ENCODE data around the gene CBX3. TPM values are rescaled to one million over a fixed set of nuclear protein-coding genes. Genes with fewer than 3 reads are reported as not detected.

The CBX3 gene
- total and polyA plus RNA-seq, 2 donors (not counting 1 experiment from before 2014, with no cell fraction given) = 105 to 136 TPM

DNA sequence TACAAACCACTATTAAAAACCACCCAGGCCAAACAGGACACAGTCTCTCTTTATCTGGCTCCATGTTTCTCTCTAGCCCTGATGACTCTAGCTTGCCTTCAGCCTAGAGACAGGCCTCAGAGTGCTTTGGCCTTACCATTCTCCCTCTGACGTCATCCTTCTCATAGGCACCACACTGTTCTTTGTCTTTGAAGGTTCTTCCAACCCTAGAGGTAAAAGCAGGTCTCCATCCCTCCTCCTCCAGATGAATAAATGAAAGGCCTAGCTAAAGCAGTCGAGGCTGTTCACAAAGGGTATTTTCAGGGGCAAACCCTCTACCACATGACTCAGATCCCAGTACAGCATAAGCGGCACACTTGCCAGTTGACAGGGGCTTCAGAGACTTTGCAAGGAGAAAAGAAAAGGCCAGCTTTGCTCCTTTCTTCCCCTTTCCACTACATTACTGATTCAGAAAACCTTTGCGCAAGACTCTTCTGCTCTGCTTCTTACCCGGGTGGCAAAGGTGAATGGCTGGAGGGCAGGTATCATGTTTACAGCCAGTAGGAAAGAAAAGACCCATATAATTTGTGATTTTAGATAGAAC is 34.8 kb upstream of the CBX3 start:
- no peak overlapping the region for H2AFZ ChIP-seq (ENCODE audit: low read length)
- no peak for DNase-seq (ENCODE audit: low read depth in 2 of 2)
- H4K20me1 ChIP-seq (ENCODE audit: control insufficient read depth, extremely low read depth, insufficient read depth, low read length) = no peaks in the 10 kb centered on the region
- no peaks in the 10 kb centered on the region for H3K79me2 ChIP-seq (ENCODE audit: control insufficient read depth, insufficient read depth, low read length)
- H3K36me3 ChIP-seq (ENCODE audit: control insufficient read depth, insufficient read depth, low read length) = no peaks in the 10 kb centered on the region
- TF ChIP-seq EZH2 (IDR thresholded peaks at IDR 0.05; ENCODE audit: low read length, missing control alignments) = no peak
- TF ChIP-seq, protein P1, sequence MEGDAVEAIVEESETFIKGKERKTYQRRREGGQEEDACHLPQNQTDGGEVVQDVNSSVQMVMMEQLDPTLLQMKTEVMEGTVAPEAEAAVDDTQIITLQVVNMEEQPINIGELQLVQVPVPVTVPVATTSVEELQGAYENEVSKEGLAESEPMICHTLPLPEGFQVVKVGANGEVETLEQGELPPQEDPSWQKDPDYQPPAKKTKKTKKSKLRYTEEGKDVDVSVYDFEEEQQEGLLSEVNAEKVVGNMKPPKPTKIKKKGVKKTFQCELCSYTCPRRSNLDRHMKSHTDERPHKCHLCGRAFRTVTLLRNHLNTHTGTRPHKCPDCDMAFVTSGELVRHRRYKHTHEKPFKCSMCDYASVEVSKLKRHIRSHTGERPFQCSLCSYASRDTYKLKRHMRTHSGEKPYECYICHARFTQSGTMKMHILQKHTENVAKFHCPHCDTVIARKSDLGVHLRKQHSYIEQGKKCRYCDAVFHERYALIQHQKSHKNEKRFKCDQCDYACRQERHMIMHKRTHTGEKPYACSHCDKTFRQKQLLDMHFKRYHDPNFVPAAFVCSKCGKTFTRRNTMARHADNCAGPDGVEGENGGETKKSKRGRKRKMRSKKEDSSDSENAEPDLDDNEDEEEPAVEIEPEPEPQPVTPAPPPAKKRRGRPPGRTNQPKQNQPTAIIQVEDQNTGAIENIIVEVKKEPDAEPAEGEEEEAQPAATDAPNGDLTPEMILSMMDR (conservative IDR thresholded peaks at IDR 0.05 in 1 of 2, IDR thresholded peaks at IDR 0.05 in 1 of 2; ENCODE audit: low read depth in 1 of 2, low read length in 2 of 2) = no peak
- H3K9ac ChIP-seq (ENCODE audit: insufficient read depth, low read length) = no peak overlapping the region
- no peaks in the 10 kb centered on the region for H3K4me1 ChIP-seq (ENCODE audit: control insufficient read depth, extremely low read depth, insufficient read depth, low read length)
- H3K4me3 ChIP-seq (replicated peaks in 1 of 4; ENCODE audit: control extremely low read depth in 1 of 4, insufficient read depth in 1 of 4, low read depth in 3 of 4, low read length in 4 of 4) = no peak overlapping the region
- no peak overlapping the region for H3K4me2 ChIP-seq (ENCODE audit: extremely low read depth, insufficient read depth, low read length)
- no peak overlapping the region for H3K27ac ChIP-seq (ENCODE audit: insufficient read depth, low read length)
- no peaks in the 10 kb centered on the region for H3K27me3 ChIP-seq (ENCODE audit: control insufficient read depth, insufficient read depth, low read length)
- no peaks in the 10 kb centered on the region for H3K9me3 ChIP-seq (ENCODE audit: control insufficient read depth, insufficient read depth, low read depth, low read length)

DNA sequence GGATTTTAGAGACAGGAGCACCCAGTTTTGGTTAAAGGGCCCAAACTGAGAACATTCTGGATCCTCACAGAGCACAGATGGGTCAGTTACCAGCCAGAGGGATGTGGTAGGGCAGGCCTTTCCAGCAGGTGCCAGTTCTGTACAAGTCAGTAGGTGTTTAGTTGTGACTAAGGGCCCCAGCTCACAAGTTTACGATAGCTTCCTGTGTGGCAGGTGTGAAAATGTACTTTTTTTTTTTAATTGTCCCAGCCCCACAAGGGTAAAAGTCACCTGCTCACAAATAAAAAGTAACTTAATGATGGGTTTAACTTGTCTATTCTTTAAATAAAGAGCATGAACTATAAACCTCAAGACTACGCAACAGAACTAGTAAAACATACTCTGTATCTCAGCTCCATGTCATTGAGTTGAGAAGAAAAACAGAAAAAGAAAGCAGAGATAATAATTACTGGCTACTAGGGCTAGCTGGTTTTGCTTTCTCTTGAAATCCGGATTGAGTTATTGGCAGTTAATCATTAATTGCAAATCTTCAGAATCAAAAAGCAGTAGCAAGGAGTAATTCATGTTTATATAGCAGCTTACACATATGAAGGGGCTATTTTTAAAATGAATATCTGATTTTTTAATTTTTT is 34.1 kb upstream of the CBX3 start:
- no peaks in the 10 kb centered on the region for H3K36me3 ChIP-seq (ENCODE audit: control insufficient read depth, insufficient read depth, low read length)
- no peaks in the 10 kb centered on the region for H4K20me1 ChIP-seq (ENCODE audit: control insufficient read depth, extremely low read depth, insufficient read depth, low read length)
- DNase-seq (ENCODE audit: low read depth in 2 of 2) = no peak
- H3K9ac ChIP-seq (ENCODE audit: insufficient read depth, low read length) = no peak overlapping the region
- H3K9me3 ChIP-seq (ENCODE audit: control insufficient read depth, insufficient read depth, low read depth, low read length) = no peaks in the 10 kb centered on the region
- H2AFZ ChIP-seq (ENCODE audit: low read length) = no peak overlapping the region
- H3K4me1 ChIP-seq (ENCODE audit: control insufficient read depth, extremely low read depth, insufficient read depth, low read length) = no peaks in the 10 kb centered on the region
- no peak for TF ChIP-seq EZH2 (IDR thresholded peaks at IDR 0.05; ENCODE audit: low read length, missing control alignments)
- TF ChIP-seq, protein P1 (conservative IDR thresholded peaks at IDR 0.05 in 1 of 2, IDR thresholded peaks at IDR 0.05 in 1 of 2; ENCODE audit: low read depth in 1 of 2, low read length in 2 of 2) = no peak
- no peak overlapping the region for H3K4me2 ChIP-seq (ENCODE audit: extremely low read depth, insufficient read depth, low read length)
- H3K27ac ChIP-seq (ENCODE audit: insufficient read depth, low read length) = no peak overlapping the region
- no peak overlapping the region for H3K4me3 ChIP-seq (replicated peaks in 1 of 4; ENCODE audit: control extremely low read depth in 1 of 4, insufficient read depth in 1 of 4, low read depth in 3 of 4, low read length in 4 of 4)
- no peaks in the 10 kb centered on the region for H3K79me2 ChIP-seq (ENCODE audit: control insufficient read depth, insufficient read depth, low read length)
- H3K27me3 ChIP-seq (ENCODE audit: control insufficient read depth, insufficient read depth, low read length) = no peaks in the 10 kb centered on the region

DNA sequence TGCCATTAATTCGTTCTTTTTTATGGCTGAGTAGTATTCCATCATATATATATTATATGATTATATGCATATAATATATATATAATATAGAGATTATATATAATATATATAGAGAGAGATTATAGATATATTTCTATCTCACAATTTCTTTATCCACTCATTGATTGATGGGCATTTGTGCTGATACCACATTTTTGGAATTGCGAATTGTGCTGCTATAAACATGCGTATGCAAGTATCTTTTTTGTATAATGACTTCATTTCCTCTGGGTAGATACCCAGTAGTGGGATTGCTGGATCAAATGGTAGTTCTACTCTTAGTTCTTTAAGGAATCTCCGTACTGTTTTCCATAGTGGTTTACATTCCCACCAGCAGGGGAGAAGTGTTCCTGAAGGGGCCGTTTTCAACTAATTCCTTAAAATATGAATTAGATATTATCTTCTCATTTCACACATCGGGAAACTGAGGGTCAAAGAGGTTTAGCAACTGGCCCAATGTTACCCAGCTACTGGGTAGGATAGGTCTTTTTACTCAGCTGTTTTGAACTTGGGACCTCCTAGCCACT is 33.0 kb upstream of the CBX3 start:
- TF ChIP-seq EZH2 (IDR thresholded peaks at IDR 0.05; ENCODE audit: low read length, missing control alignments) = no peak
- TF ChIP-seq, protein P1 (conservative IDR thresholded peaks at IDR 0.05 in 1 of 2, IDR thresholded peaks at IDR 0.05 in 1 of 2; ENCODE audit: low read depth in 1 of 2, low read length in 2 of 2) = no peak
- no peak for DNase-seq (ENCODE audit: low read depth in 2 of 2)
- no peak overlapping the region for H3K9ac ChIP-seq (ENCODE audit: insufficient read depth, low read length)

More for the DNA sequence above, 33.0 kb upstream of the CBX3 start:
- Histone ChIP-seq H3K4me2 (ENCODE audit: extremely low read depth, insufficient read depth, low read length) (no peak overlapping the region), H3K4me3 (replicated peaks in 1 of 4; ENCODE audit: control extremely low read depth in 1 of 4, insufficient read depth in 1 of 4, low read depth in 3 of 4, low read length in 4 of 4) (no peak overlapping the region), H3K27me3 (ENCODE audit: control insufficient read depth, insufficient read depth, low read length) (no peaks in the 10 kb centered on the region), H3K79me2 (ENCODE audit: control insufficient read depth, insufficient read depth, low read length) (no peaks in the 10 kb centered on the region), H4K20me1 (ENCODE audit: control insufficient read depth, extremely low read depth, insufficient read depth, low read length) (no peaks in the 10 kb centered on the region), H3K36me3 (ENCODE audit: control insufficient read depth, insufficient read depth, low read length) (no peaks in the 10 kb centered on the region), H3K9me3 (ENCODE audit: control insufficient read depth, insufficient read depth, low read depth, low read length) (no peaks in the 10 kb centered on the region), H2AFZ (ENCODE audit: low read length) (no peak overlapping the region), H3K4me1 (ENCODE audit: control insufficient read depth, extremely low read depth, insufficient read depth, low read length) (no peaks in the 10 kb centered on the region), H3K27ac (ENCODE audit: insufficient read depth, low read length) (no peak overlapping the region)

Measured in fibroblast of lung (primary cell).